Sigmoid colon (tissue), 4 donors: Measurements from ENCODE around the gene ZFPM1.

ENCODE experiments used
- EP300 ChIP-seq, 4 donors: sonication (generic); formaldehyde crosslinking; IDR thresholded peaks; one replicate each; pipeline ENCODE4 v1.6.1; 2017; ENCODE audit warnings: antibody characterized with exemption in 4 of 4
- POLR2A ChIP-seq, 2 donors: fragments of 450-650 bp; IDR thresholded peaks; one replicate each; pipeline ENCODE4 v1.6.1; 2016; ENCODE audit warnings: antibody characterized with exemption in 2 of 2, mild to moderate bottlenecking in 2 of 2, moderate library complexity in 2 of 2
- TF ChIP-seq, protein P1 (sequence below), 4 experiments: fragments of 450-650 bp in 3 of 4; fragments of 200-600 bp in 1 of 4; IDR thresholded peaks; one replicate each; pipeline ENCODE4 v1.5.1; 2016 to 2019; ENCODE audit warnings: antibody characterized with exemption in 4 of 4, mild to moderate bottlenecking in 3 of 4, moderate library complexity in 2 of 4

DNA sequence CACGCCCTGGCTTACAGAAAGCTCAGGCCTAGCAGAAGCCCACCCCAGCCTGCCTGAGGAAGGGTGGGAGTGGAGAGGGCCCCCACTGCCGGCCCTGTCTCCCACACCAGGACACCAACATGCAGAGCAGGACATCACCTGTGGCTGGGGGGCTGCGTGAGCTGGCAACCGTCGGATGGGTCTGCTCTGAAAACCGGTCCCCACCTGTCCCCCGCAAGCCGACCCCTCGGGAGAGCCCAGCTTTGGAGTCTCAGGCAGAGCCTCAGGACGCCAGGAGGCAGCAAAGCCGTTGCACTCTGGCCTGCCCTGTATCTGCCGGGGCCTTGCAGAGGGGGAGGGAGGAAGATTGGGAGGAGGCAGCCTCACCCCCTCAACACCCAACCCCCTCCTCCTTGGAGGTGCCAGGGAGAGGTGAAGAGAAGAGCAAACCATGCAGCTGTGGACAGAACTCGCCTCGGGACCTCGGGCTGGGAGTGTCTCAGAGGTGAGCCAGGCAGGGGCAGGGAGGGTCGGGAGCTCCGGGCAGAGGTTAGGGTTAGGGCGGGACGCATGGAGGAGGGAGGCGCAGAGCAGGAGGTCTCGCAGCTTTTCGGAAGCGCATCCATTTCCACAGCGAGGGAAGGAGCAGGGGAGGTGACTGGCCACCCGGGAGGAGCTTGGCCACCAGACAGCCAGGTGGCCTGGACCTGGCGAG lies 86.7 kb downstream of the ZFPM1 start:
- TF ChIP-seq, protein P1, sequence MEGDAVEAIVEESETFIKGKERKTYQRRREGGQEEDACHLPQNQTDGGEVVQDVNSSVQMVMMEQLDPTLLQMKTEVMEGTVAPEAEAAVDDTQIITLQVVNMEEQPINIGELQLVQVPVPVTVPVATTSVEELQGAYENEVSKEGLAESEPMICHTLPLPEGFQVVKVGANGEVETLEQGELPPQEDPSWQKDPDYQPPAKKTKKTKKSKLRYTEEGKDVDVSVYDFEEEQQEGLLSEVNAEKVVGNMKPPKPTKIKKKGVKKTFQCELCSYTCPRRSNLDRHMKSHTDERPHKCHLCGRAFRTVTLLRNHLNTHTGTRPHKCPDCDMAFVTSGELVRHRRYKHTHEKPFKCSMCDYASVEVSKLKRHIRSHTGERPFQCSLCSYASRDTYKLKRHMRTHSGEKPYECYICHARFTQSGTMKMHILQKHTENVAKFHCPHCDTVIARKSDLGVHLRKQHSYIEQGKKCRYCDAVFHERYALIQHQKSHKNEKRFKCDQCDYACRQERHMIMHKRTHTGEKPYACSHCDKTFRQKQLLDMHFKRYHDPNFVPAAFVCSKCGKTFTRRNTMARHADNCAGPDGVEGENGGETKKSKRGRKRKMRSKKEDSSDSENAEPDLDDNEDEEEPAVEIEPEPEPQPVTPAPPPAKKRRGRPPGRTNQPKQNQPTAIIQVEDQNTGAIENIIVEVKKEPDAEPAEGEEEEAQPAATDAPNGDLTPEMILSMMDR (IDR thresholded peaks at IDR 0.05), result no peak
- TF ChIP-seq POLR2A (IDR thresholded peaks at IDR 0.05) (no peak), EP300 (IDR thresholded peaks at IDR 0.05) (no peak)
